HepG2 (cell line): ENCODE results near the gene ABCA4. TPM values are rescaled to one million over a fixed set of nuclear protein-coding genes. Genes with fewer than 3 reads are reported as not detected.

ENCODE experiments used
- ATF1 ChIP-seq: IDR thresholded peaks from 2 replicates; pipeline ENCODE4 v1.6.1; 2016; ENCODE audit warnings: mild to moderate bottlenecking, control low read depth
- CBX2 ChIP-seq, 2 experiments: fragments of 200-600 bp in 1 of 2; sonication (generic); formaldehyde crosslinking in 1 of 2; IDR thresholded peaks; 2 replicates each; pipeline versions ENCODE4 v1.7.0 to v1.8.1; 2018 to 2022; ENCODE audit warnings: low read depth in 2 of 2, low read length in 1 of 2, mild to moderate bottlenecking in 1 of 2, missing genetic modification reagents in 1 of 2
- CSRNP2 ChIP-seq: sonication (generic); formaldehyde crosslinking; conservative IDR thresholded peaks from 2 replicates; pipeline ENCODE4 v1.8.0; 2022; ENCODE audit warnings: low read depth, missing genetic modification reagents
- HMG20B ChIP-seq: conservative IDR thresholded peaks from 2 replicates; pipeline ENCODE4 v1.6.1; 2016; ENCODE audit warnings: missing genetic modification reagents, missing compliant biosample characterization
- HOXA7 ChIP-seq: sonication (generic); formaldehyde crosslinking; IDR thresholded peaks from 2 replicates; pipeline ENCODE4 v1.8.1; 2022; ENCODE audit warnings: mild to moderate bottlenecking, missing genetic modification reagents, moderate library complexity
- MTERF4 ChIP-seq: sonication (generic); formaldehyde crosslinking; IDR thresholded peaks from 2 replicates; pipeline ENCODE4 v1.8.0; 2023; ENCODE audit warnings: mild to moderate bottlenecking, missing genetic modification reagents
- NR3C1 ChIP-seq: sonication (generic); formaldehyde crosslinking; IDR thresholded peaks from 2 replicates; pipeline ENCODE4 v1.4.0; 2020; ENCODE audit warnings: missing genetic modification reagents
- SCMH1 ChIP-seq: sonication (generic); formaldehyde crosslinking; IDR thresholded peaks from 2 replicates; pipeline ENCODE4 v1.9.0; 2021; ENCODE audit warnings: missing genetic modification reagents, mild to moderate bottlenecking, borderline replicate concordance
- SNAI1 ChIP-seq: sonication (generic); formaldehyde crosslinking; IDR thresholded peaks from 2 replicates; pipeline ENCODE4 v1.5.0; 2020; ENCODE audit warnings: mild to moderate bottlenecking, missing genetic modification reagents, borderline replicate concordance
- TGIF2 ChIP-seq: IDR thresholded peaks from 2 replicates; pipeline ENCODE4 v1.6.1; 2016; ENCODE audit warnings: control low read depth, missing compliant biosample characterization
- ZNF609 ChIP-seq: sonication (generic); formaldehyde crosslinking; IDR thresholded peaks from 2 replicates; pipeline ENCODE4 v1.4.0; 2020; ENCODE audit warnings: mild to moderate bottlenecking, missing genetic modification reagents, borderline replicate concordance
- ZNF724P ChIP-seq: sonication (generic); formaldehyde crosslinking; IDR thresholded peaks from 2 replicates; pipeline ENCODE4 v1.8.0; 2022; ENCODE audit warnings: missing genetic modification reagents, borderline replicate concordance
- polyA plus RNA-seq, 8 experiments: library from polyadenylated mRNA; depleted of rRNA in 3 of 8; stranded (reverse) in 7 of 8; unstranded in 1 of 8; fragments of >200 nt; fragmentation: Illumina TruSeq in 4 of 8; extraction: Trizol in 4 of 8; gene quantifications; 2 replicates each; pipeline versions ENCODE4 v1.2.1 to v1.2.3, GENCODE V29; 2011 to 2016; ENCODE audit warnings: low read depth in 4 of 8, missing spikeins in 1 of 8, mixed read lengths in 1 of 8; ENCODE audit not compliant: insufficient read depth in 1 of 8
- total RNA-seq, 5 experiments: library from RNA; depleted of rRNA; stranded (reverse); fragments of >200 nt; fragmentation: Illumina TruSeq; extraction: Trizol; gene quantifications; 2 replicates each; pipeline ENCODE4 v1.2.3, GENCODE V29; 2016; ENCODE audit warnings: low read depth in 1 of 5
- TF ChIP-seq, protein P1 (sequence below): sonication (generic); formaldehyde crosslinking; IDR thresholded peaks from 2 replicates; pipeline ENCODE4 v1.5.1; 2020; ENCODE audit warnings: mild to moderate bottlenecking, missing genetic modification reagents
- TF ChIP-seq, protein P2 (sequence below): sonication (generic); formaldehyde crosslinking; IDR thresholded peaks from 2 replicates; pipeline ENCODE4 v1.8.1; 2023; ENCODE audit warnings: mild to moderate bottlenecking, missing genetic modification reagents

ABCA4 gene
- total and polyA plus RNA-seq, 2 of the 13 experiments (the other 11 are each of a cell fraction or from before 2014, with no cell fraction given), result 0.24 to 0.67 TPM

GRCh38 chr1:94068999-94069918 is 51.7 kb downstream of the ABCA4 start (continued):
- TF ChIP-seq, protein P1, sequence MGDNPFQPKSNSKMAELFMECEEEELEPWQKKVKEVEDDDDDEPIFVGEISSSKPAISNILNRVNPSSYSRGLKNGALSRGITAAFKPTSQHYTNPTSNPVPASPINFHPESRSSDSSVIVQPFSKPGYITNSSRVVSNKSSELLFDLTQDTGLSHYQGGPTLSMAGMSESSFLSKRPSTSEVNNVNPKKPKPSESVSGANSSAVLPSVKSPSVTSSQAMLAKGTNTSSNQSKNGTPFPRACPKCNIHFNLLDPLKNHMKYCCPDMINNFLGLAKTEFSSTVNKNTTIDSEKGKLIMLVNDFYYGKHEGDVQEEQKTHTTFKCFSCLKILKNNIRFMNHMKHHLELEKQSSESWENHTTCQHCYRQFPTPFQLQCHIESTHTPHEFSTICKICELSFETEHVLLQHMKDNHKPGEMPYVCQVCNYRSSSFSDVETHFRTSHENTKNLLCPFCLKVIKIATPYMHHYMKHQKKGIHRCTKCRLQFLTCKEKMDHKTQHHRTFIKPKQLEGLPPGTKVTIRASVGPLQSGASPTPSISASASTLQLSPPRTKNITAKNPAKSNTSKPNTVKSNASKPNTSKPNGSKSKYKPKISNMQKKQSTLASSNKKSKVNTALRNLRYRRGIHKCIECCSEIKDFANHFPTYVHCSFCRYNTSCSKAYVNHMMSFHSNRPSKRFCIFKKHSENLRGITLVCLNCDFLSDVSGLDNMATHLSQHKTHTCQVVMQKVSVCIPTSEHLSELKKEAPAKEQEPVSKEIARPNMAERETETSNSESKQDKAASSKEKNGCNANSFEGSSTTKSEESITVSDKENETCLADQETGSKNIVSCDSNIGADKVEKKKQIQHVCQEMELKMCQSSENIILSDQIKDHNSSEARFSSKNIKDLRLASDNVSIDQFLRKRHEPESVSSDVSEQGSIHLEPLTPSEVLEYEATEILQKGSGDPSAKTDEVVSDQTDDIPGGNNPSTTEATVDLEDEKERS (CRISPR knock-in tag), result no peak
- TF ChIP-seq ZNF609 (CRISPR knock-in tag) (peak; percentile 73), CSRNP2 (CRISPR knock-in tag) (no peak), HOXA7 (no peak), SNAI1 (CRISPR knock-in tag) (no peak), HMG20B (CRISPR knock-in tag) (no peak), MTERF4 (CRISPR knock-in tag) (no peak), CBX2 (IDR thresholded peaks at IDR 0.05; ENCODE audit: low read depth, low read length) (no peak), CBX2 (CRISPR knock-in tag; IDR thresholded peaks at IDR 0.05; ENCODE audit: low read depth) (no peak), SCMH1 (no peak), ZNF724P (CRISPR knock-in tag) (no peak), TGIF2 (CRISPR knock-in tag) (no peak), ATF1 (CRISPR knock-in tag) (no peak), NR3C1 (CRISPR knock-in tag) (no peak)
- TF ChIP-seq, protein P2, sequence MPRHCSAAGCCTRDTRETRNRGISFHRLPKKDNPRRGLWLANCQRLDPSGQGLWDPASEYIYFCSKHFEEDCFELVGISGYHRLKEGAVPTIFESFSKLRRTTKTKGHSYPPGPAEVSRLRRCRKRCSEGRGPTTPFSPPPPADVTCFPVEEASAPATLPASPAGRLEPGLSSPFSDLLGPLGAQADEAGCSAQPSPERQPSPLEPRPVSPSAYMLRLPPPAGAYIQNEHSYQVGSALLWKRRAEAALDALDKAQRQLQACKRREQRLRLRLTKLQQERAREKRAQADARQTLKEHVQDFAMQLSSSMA, result no peak
